ENCODE results near the gene FAM209A.
"Not testable (repeated sequence)": the region's sequence is repeated elsewhere in the genome, so short reads cannot be mapped to it uniquely, and the experiment has no call there.

FAM209A gene

DNA sequence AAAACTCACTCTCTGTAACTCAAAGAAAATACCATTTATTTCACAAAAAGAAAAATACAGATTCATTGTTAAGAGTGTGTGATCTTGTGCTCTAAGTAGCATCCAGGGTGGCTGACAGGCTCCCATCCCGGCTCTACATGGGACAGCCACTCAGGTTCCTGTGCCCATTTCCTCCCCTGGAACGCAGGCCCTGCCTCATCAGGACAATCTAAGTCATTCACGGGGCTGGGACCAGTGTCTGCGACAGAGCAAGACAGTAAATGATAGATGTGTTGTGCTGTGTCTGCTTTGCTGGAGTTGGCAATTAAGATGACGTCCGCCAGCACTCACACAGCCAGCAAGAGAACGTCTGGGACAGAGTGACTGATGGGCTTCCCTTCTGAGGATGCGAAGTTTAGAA, 6.9 kb upstream of the FAM209A start:
- Histone ChIP-seq H3K27me3 (ENCODE audit: control insufficient read depth, insufficient read depth, low read length) (no peaks in the 10 kb centered on the region), H3K4me1 (ENCODE audit: control insufficient read depth, insufficient read depth, low read length) (no peaks in the 10 kb centered on the region), H3K4me3 (ENCODE audit: low read depth, low read length) (no peak overlapping the region), H3K9ac (ENCODE audit: low read depth, low read length) (no peak overlapping the region), H3K36me3 (ENCODE audit: control insufficient read depth, insufficient read depth, low read length) (peaks cover 32% of the 10 kb centered on the region), H3K9me3 (ENCODE audit: control insufficient read depth, insufficient read depth, low read length) (peaks cover 10% of the 10 kb centered on the region)

DNA sequence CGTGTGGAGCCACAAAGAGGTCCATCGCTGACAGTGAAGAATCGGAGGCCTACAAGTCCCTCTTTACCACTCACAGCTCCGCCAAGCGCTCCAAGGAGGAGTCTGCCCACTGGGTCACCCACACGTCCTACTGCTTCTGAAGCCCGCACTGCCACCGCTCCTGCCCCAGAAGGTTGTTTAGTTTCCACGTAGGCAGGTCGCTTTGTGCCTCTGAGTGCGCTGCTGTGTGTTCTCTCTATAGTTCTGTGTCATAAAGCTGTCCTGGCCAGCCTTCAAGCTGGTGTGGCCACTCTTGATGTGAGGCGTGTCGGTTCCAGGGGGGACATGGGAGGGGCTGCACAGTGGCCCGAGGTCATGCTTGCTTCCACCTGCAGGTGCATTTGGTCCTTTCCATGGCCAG, 6.4 kb upstream of the FAM209A start:
- peaks cover 10% of the 10 kb centered on the region for H3K9me3 ChIP-seq (ENCODE audit: control insufficient read depth, insufficient read depth, low read length)
- no peaks in the 10 kb centered on the region for H3K4me1 ChIP-seq (ENCODE audit: control insufficient read depth, insufficient read depth, low read length)
- peaks cover 32% of the 10 kb centered on the region for H3K36me3 ChIP-seq (ENCODE audit: control insufficient read depth, insufficient read depth, low read length)
- H3K4me3 ChIP-seq (ENCODE audit: low read depth, low read length), result no peak overlapping the region
- no peaks in the 10 kb centered on the region for H3K27me3 ChIP-seq (ENCODE audit: control insufficient read depth, insufficient read depth, low read length)
- no peak overlapping the region for H3K9ac ChIP-seq (ENCODE audit: low read depth, low read length)

DNA sequence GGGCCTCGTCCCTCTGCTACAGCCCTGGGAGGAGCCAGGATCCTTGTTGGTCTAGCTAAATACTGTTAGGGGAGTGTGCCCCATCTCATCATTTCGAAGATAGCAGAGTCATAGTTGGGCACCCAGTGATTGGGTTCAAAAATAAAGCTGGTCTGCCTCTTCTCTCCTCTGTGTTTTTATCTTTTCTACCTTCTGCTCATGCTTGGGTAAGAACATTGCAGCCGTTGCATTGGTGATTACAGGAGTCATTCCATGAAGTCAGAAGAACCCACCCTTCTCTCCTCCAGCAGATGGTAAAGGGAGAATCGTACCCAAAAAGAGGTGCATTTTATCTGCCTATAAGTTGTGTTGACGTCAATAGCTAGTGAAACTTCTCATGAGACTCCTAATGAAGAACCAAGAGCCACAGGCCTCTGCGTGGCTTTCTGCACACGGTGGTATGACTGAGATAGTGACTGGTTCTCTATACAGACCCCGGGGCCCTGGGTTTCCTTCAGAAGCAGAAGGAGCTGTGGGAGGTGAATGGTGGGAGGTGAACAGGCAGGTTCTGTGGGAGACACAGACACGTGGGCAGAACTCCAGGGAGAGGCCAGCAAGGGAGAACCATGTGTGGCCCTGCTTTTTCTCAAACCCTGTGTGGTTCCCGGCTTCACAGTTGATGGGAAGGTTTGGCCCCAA, 5.7 kb upstream of the FAM209A start:
- Histone ChIP-seq H3K36me3 (ENCODE audit: control insufficient read depth, insufficient read depth, low read length) (peaks cover 26% of the 10 kb centered on the region), H3K4me3 (ENCODE audit: low read depth, low read length) (no peak overlapping the region), H3K9me3 (ENCODE audit: control insufficient read depth, insufficient read depth, low read length) (peaks cover 10% of the 10 kb centered on the region), H3K27me3 (ENCODE audit: control insufficient read depth, insufficient read depth, low read length) (no peaks in the 10 kb centered on the region), H3K4me1 (ENCODE audit: control insufficient read depth, insufficient read depth, low read length) (no peaks in the 10 kb centered on the region), H3K9ac (ENCODE audit: low read depth, low read length) (no peak overlapping the region)

DNA sequence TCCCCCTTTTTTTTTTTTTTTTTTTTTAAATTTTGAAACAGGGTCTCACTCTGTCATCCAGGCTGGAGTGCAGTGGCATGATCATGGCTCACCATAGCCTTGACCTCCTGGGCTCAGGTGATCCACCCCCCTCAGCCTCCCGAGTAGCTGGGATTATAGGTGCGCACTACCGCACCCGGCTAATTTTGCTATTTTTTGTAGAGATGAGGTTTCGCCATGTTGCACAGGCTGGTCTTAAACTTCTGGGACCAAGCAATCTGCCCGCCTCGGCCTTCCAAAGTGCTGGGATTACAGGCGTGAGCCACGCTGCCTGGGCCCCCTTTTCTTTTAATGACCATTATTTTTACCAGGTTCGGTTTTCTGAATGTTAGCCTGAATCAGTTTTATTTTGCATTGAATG, 5.0 kb upstream of the FAM209A start:
- Histone ChIP-seq H3K9me3 (ENCODE audit: control insufficient read depth, insufficient read depth, low read length) (peaks cover 10% of the 10 kb centered on the region), H3K27me3 (ENCODE audit: control insufficient read depth, insufficient read depth, low read length) (no peaks in the 10 kb centered on the region), H3K36me3 (ENCODE audit: control insufficient read depth, insufficient read depth, low read length) (peaks cover 26% of the 10 kb centered on the region), H3K4me3 (ENCODE audit: low read depth, low read length) (no peak overlapping the region), H3K4me1 (ENCODE audit: control insufficient read depth, insufficient read depth, low read length) (no peaks in the 10 kb centered on the region), H3K9ac (ENCODE audit: low read depth, low read length) (no peak overlapping the region)

DNA sequence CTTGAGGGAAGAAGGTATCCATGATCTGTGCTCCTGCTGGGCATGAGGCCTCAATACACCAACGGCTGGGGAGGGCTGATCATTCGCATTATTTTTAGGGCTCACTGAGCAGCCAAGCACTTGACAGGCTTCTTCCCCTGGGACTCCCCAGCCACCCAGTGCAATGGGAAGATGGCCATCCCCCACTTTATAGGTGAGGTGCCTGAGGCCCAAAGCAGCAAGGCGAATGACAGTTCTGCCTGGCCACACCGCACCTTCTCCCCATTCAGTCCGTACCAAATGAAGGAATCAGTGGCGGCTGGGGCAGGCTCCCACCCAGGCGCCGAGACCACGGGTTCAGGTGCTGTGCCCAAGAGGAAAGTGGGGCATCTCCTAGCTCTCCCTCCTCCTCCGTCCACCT, 4.4 kb upstream of the FAM209A start:
- Histone ChIP-seq H3K27me3 (ENCODE audit: control insufficient read depth, insufficient read depth, low read length) (no peaks in the 10 kb centered on the region), H3K4me3 (ENCODE audit: low read depth, low read length) (no peak overlapping the region), H3K36me3 (ENCODE audit: control insufficient read depth, insufficient read depth, low read length) (peaks cover 26% of the 10 kb centered on the region), H3K9ac (ENCODE audit: low read depth, low read length) (no peak overlapping the region), H3K4me1 (ENCODE audit: control insufficient read depth, insufficient read depth, low read length) (no peaks in the 10 kb centered on the region), H3K9me3 (ENCODE audit: control insufficient read depth, insufficient read depth, low read length) (peaks cover 10% of the 10 kb centered on the region)

DNA sequence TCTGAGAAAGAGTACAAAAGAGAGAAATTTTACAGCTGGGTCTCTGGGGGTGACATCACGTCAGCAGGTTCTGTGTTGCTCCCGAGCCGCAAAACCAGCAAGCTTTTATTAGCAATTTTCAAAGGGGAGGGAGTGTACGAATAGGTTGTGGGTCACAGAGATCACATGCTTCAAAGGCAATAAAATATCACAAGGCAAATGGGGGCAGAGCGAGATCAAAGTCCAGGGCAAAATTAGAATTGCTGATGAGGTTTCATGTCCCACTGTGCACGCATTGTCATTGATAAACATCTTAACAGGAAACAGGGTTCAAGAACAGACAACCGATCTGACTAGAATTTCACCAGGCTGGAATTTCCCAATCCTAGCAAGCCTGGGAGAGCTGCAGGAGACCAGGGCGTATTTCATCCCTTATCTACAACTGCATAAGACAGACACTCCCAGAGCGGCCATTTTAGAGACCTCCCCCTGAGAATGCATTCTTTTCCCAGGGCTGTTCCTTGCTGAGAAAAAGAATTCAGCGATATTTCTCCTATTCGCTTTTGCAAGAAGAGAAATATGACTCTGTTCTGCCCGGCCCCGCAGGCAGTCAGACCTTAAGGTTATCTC, 3.7 kb upstream of the FAM209A start:
- H3K9ac ChIP-seq (ENCODE audit: low read depth, low read length); H3K4me1 ChIP-seq (ENCODE audit: control insufficient read depth, insufficient read depth, low read length); H3K27me3 ChIP-seq (ENCODE audit: control insufficient read depth, insufficient read depth, low read length); H3K4me3 ChIP-seq (ENCODE audit: low read depth, low read length); H3K9me3 ChIP-seq (ENCODE audit: control insufficient read depth, insufficient read depth, low read length): not testable (repeated sequence)
- peaks cover 26% of the 10 kb centered on the region for H3K36me3 ChIP-seq (ENCODE audit: control insufficient read depth, insufficient read depth, low read length)

DNA sequence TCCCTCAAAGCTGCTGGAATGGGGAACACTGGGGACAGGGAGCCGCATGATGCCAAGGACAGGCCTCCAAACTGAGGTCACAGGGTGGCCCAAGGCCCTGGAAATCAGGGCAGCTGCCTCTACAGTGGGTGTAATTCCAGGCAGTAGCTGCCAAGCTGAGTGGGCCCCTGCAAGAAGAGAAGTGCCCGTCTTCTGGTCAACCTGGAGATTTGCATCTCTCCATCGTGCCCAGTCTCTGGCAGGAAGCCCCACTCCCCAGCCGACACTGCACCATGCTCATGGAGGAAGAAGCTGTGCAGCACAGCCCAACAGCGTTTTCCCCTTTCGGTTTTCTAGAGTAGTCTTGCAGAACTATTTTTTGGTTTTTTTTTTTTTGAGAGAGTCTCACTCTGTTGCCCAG, 2.2 kb upstream of the FAM209A start:
- no peak overlapping the region for H3K4me3 ChIP-seq (ENCODE audit: low read depth, low read length)

DNA sequence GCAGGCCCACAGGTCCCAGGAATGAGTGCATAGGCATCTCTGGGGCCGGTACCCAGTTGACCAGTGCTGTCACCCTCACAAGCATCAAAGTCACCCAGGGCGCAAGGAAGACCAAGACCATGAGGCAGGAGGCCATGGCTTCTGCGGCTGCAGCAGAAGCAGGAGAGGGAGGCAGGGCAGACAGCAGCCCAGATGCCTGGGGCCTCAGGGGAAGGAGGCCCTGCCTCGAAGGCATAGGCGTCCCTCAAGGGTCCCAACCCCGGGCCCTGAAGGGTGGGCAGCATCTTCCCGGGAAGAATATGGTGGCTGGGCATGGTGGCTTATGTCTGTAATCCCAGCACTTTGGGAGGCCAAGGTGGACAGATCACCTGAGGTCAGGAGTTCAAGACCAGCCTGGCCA, 3.0 kb downstream of the FAM209A start:
- Histone ChIP-seq H3K9ac (ENCODE audit: low read depth, low read length) (no peak overlapping the region), H3K9me3 (ENCODE audit: control insufficient read depth, insufficient read depth, low read length) (no peaks in the 10 kb centered on the region), H3K4me3 (ENCODE audit: low read depth, low read length) (no peak overlapping the region), H3K4me1 (ENCODE audit: control insufficient read depth, insufficient read depth, low read length) (no peaks in the 10 kb centered on the region), H3K36me3 (ENCODE audit: control insufficient read depth, insufficient read depth, low read length) (no peaks in the 10 kb centered on the region), H3K27me3 (ENCODE audit: control insufficient read depth, insufficient read depth, low read length) (no peaks in the 10 kb centered on the region)

More for the DNA sequence above, 2.2 kb upstream of the FAM209A start:
- Histone ChIP-seq H3K9me3 (ENCODE audit: control insufficient read depth, insufficient read depth, low read length) (peaks cover 10% of the 10 kb centered on the region), H3K27me3 (ENCODE audit: control insufficient read depth, insufficient read depth, low read length) (no peaks in the 10 kb centered on the region), H3K36me3 (ENCODE audit: control insufficient read depth, insufficient read depth, low read length) (peaks cover 24% of the 10 kb centered on the region), H3K9ac (ENCODE audit: low read depth, low read length) (no peak overlapping the region), H3K4me1 (ENCODE audit: control insufficient read depth, insufficient read depth, low read length) (no peaks in the 10 kb centered on the region)

DNA sequence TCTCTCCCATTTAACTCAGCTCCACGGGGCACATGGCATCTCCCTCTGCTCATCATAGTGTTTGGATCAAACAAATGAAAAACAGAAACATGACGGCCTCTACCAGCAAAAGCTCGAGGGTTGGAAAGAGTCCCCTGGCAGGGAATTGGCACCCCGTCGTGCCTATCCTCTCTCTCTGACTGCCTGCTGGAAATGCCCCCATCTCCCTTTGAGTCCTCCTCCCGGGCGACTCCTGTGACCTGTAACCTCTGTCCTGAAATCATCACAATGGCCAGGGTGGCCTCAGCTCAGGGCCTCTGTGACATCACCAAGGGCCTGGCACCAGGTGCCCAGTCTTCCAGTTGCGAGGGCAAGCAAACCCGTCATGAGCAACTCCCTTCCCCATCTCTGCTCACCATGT, 8.4 kb downstream of the FAM209A start, which contains the start of gene FAM209B:
Gene FAM209B (plus strand): TSS at position 301 of the 400 bp plus-strand sequence. CDS start 96 bp downstream, at position 397.
- not testable (repeated sequence) for H3K4me1 ChIP-seq (ENCODE audit: control insufficient read depth, insufficient read depth, low read length); H3K36me3 ChIP-seq (ENCODE audit: control insufficient read depth, insufficient read depth, low read length); H3K4me3 ChIP-seq (ENCODE audit: low read depth, low read length); H3K9ac ChIP-seq (ENCODE audit: low read depth, low read length); H3K27me3 ChIP-seq (ENCODE audit: control insufficient read depth, insufficient read depth, low read length); H3K9me3 ChIP-seq (ENCODE audit: control insufficient read depth, insufficient read depth, low read length)

DNA sequence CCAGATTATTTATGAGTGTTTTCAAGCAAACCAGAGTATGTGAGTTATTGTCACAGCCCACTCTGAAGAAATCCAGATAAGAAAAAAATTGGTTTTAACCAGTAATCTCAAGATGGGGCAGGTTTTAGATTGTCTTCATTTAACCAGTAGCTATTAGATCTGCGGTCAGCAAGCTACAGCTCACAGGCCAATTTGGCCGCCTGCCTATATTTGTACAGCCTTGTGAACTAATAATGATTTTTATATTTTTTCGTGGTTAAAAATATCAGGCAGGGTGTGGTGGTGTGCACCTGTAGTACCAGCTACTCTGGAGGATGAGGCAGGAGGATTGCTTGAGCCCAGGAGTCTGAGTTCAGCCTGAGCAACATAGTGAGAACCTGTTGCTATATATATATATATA, 13.5 kb downstream of the FAM209A start:
- H3K9me3 ChIP-seq (ENCODE audit: control insufficient read depth, insufficient read depth, low read length), result no peaks in the 10 kb centered on the region
- no peak overlapping the region for H3K4me3 ChIP-seq (ENCODE audit: low read depth, low read length)
- H3K36me3 ChIP-seq (ENCODE audit: control insufficient read depth, insufficient read depth, low read length), result no peaks in the 10 kb centered on the region

DNA sequence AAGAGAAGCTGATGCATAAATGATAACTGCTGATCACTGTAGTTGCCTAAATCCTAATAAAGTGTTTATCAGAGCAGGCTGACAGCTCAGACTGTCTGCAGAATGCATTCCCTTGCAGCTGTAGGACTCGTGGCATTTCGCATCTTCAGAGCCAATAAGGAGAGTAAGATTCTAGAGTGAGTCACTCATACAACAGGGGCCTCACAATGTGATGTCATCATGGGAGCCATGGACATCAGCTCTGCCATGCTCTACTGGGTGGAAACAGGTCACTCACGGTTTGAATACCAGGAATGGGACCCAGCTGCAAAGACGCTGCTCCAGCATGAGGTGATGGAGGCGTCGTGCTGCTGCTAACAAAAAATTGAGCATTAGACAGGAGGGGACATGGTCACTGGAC, 15.9 kb downstream of the FAM209A start:
- no peaks in the 10 kb centered on the region for H3K4me1 ChIP-seq (ENCODE audit: control insufficient read depth, insufficient read depth, low read length)
- H3K36me3 ChIP-seq (ENCODE audit: control insufficient read depth, insufficient read depth, low read length), result no peaks in the 10 kb centered on the region
- no peaks in the 10 kb centered on the region for H3K9me3 ChIP-seq (ENCODE audit: control insufficient read depth, insufficient read depth, low read length)
- H3K4me3 ChIP-seq (ENCODE audit: low read depth, low read length), result no peak overlapping the region
- H3K27me3 ChIP-seq (ENCODE audit: control insufficient read depth, insufficient read depth, low read length), result no peaks in the 10 kb centered on the region
- no peak overlapping the region for H3K9ac ChIP-seq (ENCODE audit: low read depth, low read length)

More for the DNA sequence above, 13.5 kb downstream of the FAM209A start:
- Histone ChIP-seq H3K4me1 (ENCODE audit: control insufficient read depth, insufficient read depth, low read length) (no peaks in the 10 kb centered on the region), H3K27me3 (ENCODE audit: control insufficient read depth, insufficient read depth, low read length) (no peaks in the 10 kb centered on the region), H3K9ac (ENCODE audit: low read depth, low read length) (no peak overlapping the region)

DNA sequence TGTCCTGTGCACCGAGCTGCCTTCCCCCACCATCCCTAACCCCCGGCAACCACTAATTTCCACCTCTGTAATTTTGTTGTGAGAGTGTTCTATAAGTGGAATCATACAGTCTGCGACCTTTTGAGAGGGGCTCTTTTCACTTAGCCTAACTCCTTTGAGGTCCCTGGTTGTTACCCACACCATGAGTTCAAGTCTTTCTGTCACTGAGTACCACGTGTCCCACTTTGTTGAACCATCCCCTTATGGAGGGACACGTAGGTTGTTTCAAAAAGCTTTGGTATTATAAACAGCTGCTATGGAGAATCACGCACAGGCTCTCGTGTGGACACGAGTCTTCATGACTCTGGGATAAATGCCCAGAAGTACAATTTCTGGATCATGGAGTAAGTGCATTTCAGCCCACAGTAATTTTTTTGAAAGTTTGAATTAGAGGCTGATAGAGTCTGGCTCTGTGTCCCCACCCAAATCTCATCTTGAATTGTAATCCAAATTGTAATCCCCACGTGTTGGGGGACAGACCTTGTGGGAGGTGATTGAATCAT, 18.0 kb downstream of the FAM209A start:
- no peaks in the 10 kb centered on the region for H3K27me3 ChIP-seq (ENCODE audit: control insufficient read depth, insufficient read depth, low read length)
- no peaks in the 10 kb centered on the region for H3K9me3 ChIP-seq (ENCODE audit: control insufficient read depth, insufficient read depth, low read length)
- no peaks in the 10 kb centered on the region for H3K36me3 ChIP-seq (ENCODE audit: control insufficient read depth, insufficient read depth, low read length)
- no peak overlapping the region for H3K9ac ChIP-seq (ENCODE audit: low read depth, low read length)
- no peaks in the 10 kb centered on the region for H3K4me1 ChIP-seq (ENCODE audit: control insufficient read depth, insufficient read depth, low read length)
- H3K4me3 ChIP-seq (ENCODE audit: low read depth, low read length), result no peak overlapping the region

All from iPS-15b (cell line).